ENCODE data around the gene STK32A.

STK32A gene

GRCh38 chr5:147407094-147407681, 172.4 kb downstream of the STK32A start:
- Histone ChIP-seq H3K9me3 (ENCODE audit: control insufficient read depth, insufficient read depth, low read length) (no peaks in the 10 kb centered on the region), H3F3A (ENCODE audit: control insufficient read depth, insufficient read depth) (no peaks in the 10 kb centered on the region), H3K4me2 (ENCODE audit: low read length) (no peak overlapping the region), H3K79me2 (ENCODE audit: control insufficient read depth, low read length) (no peaks in the 10 kb centered on the region), H3K36me3 (ENCODE audit: control insufficient read depth, low read length) (no peaks in the 10 kb centered on the region), H3K4me3 (ENCODE audit: low read length) (no peak overlapping the region), H3K27me3 (ENCODE audit: control insufficient read depth, low read length) (no peaks in the 10 kb centered on the region), H4K20me1 (ENCODE audit: control insufficient read depth, insufficient read depth, low read depth, low read length) (no peaks in the 10 kb centered on the region), H3K9me2 (replicated peaks; ENCODE audit: control insufficient read depth, low read length) (no peaks in the 10 kb centered on the region), H3K4me1 (ENCODE audit: control insufficient read depth, low read length) (no peaks in the 10 kb centered on the region), H3K27ac (ENCODE audit: low read depth, low read length) (no peak overlapping the region)
- TF ChIP-seq, protein P1, sequence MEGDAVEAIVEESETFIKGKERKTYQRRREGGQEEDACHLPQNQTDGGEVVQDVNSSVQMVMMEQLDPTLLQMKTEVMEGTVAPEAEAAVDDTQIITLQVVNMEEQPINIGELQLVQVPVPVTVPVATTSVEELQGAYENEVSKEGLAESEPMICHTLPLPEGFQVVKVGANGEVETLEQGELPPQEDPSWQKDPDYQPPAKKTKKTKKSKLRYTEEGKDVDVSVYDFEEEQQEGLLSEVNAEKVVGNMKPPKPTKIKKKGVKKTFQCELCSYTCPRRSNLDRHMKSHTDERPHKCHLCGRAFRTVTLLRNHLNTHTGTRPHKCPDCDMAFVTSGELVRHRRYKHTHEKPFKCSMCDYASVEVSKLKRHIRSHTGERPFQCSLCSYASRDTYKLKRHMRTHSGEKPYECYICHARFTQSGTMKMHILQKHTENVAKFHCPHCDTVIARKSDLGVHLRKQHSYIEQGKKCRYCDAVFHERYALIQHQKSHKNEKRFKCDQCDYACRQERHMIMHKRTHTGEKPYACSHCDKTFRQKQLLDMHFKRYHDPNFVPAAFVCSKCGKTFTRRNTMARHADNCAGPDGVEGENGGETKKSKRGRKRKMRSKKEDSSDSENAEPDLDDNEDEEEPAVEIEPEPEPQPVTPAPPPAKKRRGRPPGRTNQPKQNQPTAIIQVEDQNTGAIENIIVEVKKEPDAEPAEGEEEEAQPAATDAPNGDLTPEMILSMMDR (IDR thresholded peaks at IDR 0.05; ENCODE audit: low read depth, low read length, poor library complexity, severe bottlenecking): no peak
- TF ChIP-seq EZH2phosphoT487 (IDR thresholded peaks at IDR 0.05; ENCODE audit: borderline replicate concordance, low read length): no peak

DNA sequence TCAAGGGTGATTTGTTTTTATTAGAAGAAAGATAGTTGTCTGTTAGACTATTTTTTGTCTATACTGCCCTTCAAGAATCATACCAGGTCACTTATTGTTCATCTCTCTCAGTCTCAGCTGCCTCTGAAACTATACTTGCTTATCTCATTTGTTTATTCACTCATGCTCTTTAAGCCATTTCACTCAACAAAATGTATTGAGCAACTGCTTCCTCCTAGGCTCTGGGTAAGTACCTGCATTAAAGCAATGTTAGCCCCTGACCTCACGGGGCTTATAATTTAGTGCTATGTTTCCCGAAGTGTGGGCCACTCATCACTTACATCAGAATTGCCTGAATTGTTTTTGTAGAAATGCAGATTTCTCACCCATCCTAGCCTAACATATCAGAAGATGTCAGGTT, 174.2 kb downstream of the STK32A start:
- H3K4me1 ChIP-seq (ENCODE audit: control insufficient read depth, low read length): no peaks in the 10 kb centered on the region
- no peaks in the 10 kb centered on the region for H3K9me2 ChIP-seq (replicated peaks; ENCODE audit: control insufficient read depth, low read length)
- no peaks in the 10 kb centered on the region for H3K27me3 ChIP-seq (ENCODE audit: control insufficient read depth, low read length)
- H3K79me2 ChIP-seq (ENCODE audit: control insufficient read depth, low read length): no peaks in the 10 kb centered on the region
- no peak overlapping the region for H3K27ac ChIP-seq (ENCODE audit: low read depth, low read length)
- H4K20me1 ChIP-seq (ENCODE audit: control insufficient read depth, insufficient read depth, low read depth, low read length): no peaks in the 10 kb centered on the region
- no peaks in the 10 kb centered on the region for H3F3A ChIP-seq (ENCODE audit: control insufficient read depth, insufficient read depth)
- H3K4me3 ChIP-seq (ENCODE audit: low read length): no peak overlapping the region
- H3K36me3 ChIP-seq (ENCODE audit: control insufficient read depth, low read length): no peaks in the 10 kb centered on the region
- H3K9me3 ChIP-seq (ENCODE audit: control insufficient read depth, insufficient read depth, low read length): no peaks in the 10 kb centered on the region
- TF ChIP-seq, protein P1 (IDR thresholded peaks at IDR 0.05; ENCODE audit: low read depth, low read length, poor library complexity, severe bottlenecking): no peak
- TF ChIP-seq EZH2phosphoT487 (IDR thresholded peaks at IDR 0.05; ENCODE audit: borderline replicate concordance, low read length): no peak
- no peak overlapping the region for H3K4me2 ChIP-seq (ENCODE audit: low read length)

DNA sequence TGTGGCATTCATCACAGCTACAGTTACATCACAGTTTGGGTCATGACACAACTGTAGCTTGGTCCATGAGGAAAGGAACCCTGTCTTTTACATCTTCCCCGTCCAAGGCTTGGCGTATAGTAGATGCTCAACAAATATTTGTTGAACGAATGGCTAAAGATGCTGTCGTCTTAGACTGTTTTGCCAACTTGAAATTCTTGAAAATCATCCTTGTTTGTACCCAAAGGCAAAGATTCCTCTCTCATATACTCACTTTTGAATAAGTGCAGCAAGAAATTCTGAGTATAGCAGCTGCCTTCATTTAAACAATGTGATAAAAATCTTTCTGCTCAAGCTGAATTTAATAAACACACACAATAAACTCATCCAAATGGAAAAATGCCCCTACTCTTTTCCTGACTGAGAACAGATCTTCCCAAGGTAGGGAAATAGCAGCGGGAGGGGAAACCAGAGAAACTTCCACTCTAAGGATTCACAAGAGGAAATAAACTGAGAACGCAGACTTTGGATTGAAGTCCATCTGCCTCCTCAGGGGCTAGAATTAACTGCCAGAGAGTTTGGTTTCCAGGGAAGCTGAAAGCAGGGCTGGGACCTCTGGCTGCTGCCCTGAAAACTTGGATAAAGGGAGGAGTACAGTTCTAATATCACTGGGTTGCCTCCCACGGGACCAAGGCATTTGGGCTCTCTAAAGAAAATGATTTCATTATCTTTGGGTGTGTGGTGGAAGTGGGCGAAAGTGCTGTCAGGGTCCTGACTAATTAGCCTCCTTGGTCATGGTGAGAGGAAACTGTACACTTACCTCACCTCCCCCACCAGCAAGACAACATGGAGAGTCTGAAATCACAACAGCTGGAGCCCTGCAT, 175.9 kb downstream of the STK32A start:
- no peak for TF ChIP-seq EZH2phosphoT487 (IDR thresholded peaks at IDR 0.05; ENCODE audit: borderline replicate concordance, low read length)
- TF ChIP-seq, protein P1 (IDR thresholded peaks at IDR 0.05; ENCODE audit: low read depth, low read length, poor library complexity, severe bottlenecking): no peak
- Histone ChIP-seq H4K20me1 (ENCODE audit: control insufficient read depth, insufficient read depth, low read depth, low read length) (no peaks in the 10 kb centered on the region), H3K79me2 (ENCODE audit: control insufficient read depth, low read length) (no peaks in the 10 kb centered on the region), H3K4me1 (ENCODE audit: control insufficient read depth, low read length) (no peaks in the 10 kb centered on the region), H3K27ac (ENCODE audit: low read depth, low read length) (no peak overlapping the region), H3K4me2 (ENCODE audit: low read length) (no peak overlapping the region), H3K27me3 (ENCODE audit: control insufficient read depth, low read length) (no peaks in the 10 kb centered on the region), H3K36me3 (ENCODE audit: control insufficient read depth, low read length) (no peaks in the 10 kb centered on the region), H3K9me3 (ENCODE audit: control insufficient read depth, insufficient read depth, low read length) (no peaks in the 10 kb centered on the region), H3K9me2 (replicated peaks; ENCODE audit: control insufficient read depth, low read length) (no peaks in the 10 kb centered on the region), H3F3A (ENCODE audit: control insufficient read depth, insufficient read depth) (no peaks in the 10 kb centered on the region), H3K4me3 (ENCODE audit: low read length) (no peak overlapping the region)

Data from DOHH2 (cell line).